Measurements from ENCODE around the gene ARSD. TPM values are rescaled to one million over a fixed set of nuclear protein-coding genes. Genes with fewer than 3 reads are reported as not detected.
"Not testable (repeated sequence)": the region's sequence is repeated elsewhere in the genome, so short reads cannot be mapped to it uniquely, and the experiment has no call there.

ARSD gene
- total RNA-seq, 4 donors from 2014 or later = 8.9 to 17.3 (median 15.7) TPM

- DNase-seq (ENCODE audit: low spot score in 2 of 2) = peak in 1 of 2 donors; percentile 64
- 21 to 31% methylated on average over 13 to 15 of the region's 15 CpGs for WGBS, 2 donors
- H3K4me3 ChIP-seq (ENCODE audit: low read depth, poor library complexity, severe bottlenecking); intact Hi-C loops (cut with DNase I; ENCODE audit: low total_unique reads): not testable (repeated sequence)
Measured at GRCh38 chrX:2889706-2890490, 39.2 kb downstream of the ARSD start.

- WGBS, 2 donors = 54 to 58% methylated on average over 11 of the region's 11 CpGs
- no peak overlapping the region for H3K4me3 ChIP-seq (ENCODE audit: low read depth, poor library complexity, severe bottlenecking)
- intact Hi-C loops (cut with DNase I; ENCODE audit: low total_unique reads) = no loop called here
- TF ChIP-seq, protein P1, sequence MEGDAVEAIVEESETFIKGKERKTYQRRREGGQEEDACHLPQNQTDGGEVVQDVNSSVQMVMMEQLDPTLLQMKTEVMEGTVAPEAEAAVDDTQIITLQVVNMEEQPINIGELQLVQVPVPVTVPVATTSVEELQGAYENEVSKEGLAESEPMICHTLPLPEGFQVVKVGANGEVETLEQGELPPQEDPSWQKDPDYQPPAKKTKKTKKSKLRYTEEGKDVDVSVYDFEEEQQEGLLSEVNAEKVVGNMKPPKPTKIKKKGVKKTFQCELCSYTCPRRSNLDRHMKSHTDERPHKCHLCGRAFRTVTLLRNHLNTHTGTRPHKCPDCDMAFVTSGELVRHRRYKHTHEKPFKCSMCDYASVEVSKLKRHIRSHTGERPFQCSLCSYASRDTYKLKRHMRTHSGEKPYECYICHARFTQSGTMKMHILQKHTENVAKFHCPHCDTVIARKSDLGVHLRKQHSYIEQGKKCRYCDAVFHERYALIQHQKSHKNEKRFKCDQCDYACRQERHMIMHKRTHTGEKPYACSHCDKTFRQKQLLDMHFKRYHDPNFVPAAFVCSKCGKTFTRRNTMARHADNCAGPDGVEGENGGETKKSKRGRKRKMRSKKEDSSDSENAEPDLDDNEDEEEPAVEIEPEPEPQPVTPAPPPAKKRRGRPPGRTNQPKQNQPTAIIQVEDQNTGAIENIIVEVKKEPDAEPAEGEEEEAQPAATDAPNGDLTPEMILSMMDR (IDR thresholded peaks at IDR 0.05) = no peak
- TF ChIP-seq POLR2A (IDR thresholded peaks at IDR 0.05) = no peak
- DNase-seq (ENCODE audit: low spot score in 2 of 2) = peak in 1 of 2 donors; percentile 49
Measured at GRCh38 chrX:2889045-2889605, 40.0 kb downstream of the ARSD start.

- DNase-seq (ENCODE audit: low spot score in 2 of 2) = no peak
- TF ChIP-seq POLR2A (IDR thresholded peaks at IDR 0.05) = no peak
- TF ChIP-seq, protein P1 (IDR thresholded peaks at IDR 0.05) = no peak
- no peak overlapping the region for H3K4me3 ChIP-seq (ENCODE audit: low read depth, poor library complexity, severe bottlenecking)
- WGBS, 2 donors = 85 to 89% methylated on average over 7 of the region's 7 CpGs
- intact Hi-C loops (cut with DNase I; ENCODE audit: low total_unique reads) = no loop called here
Measured at GRCh38 chrX:2888309-2888708, 40.8 kb downstream of the ARSD start.

DNA sequence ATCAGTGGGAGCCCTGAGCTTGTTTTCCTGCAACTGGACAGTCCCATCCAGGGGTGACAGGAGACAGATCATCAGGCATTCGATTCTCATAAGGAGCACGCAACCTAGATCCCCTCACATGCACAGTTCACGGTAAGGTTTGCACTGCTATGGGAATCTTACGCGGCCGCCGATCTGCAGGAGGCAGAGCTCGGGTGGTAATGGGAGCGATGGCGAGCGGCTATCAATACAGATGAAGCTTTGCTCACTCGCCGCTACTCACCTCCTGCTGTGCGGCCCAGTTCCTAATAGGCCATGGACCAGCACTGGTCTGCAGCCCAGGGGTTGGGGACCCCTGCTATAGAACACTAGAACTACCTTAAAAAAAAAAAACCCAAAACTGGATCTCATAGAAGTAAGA lies 45.4 kb downstream of the ARSD start:
- TF ChIP-seq, protein P1 (IDR thresholded peaks at IDR 0.05) = no peak
- TF ChIP-seq POLR2A (IDR thresholded peaks at IDR 0.05) = no peak
- DNase-seq (ENCODE audit: low spot score in 2 of 2) = peak in 1 of 2 donors; percentile 40
- intact Hi-C loops (cut with DNase I; ENCODE audit: low total_unique reads) = no loop called here
- H3K4me3 ChIP-seq (ENCODE audit: low read depth, poor library complexity, severe bottlenecking) = no peak overlapping the region
- 91 to 96% methylated on average over 14 of the region's 14 CpGs for WGBS, 2 donors

DNA sequence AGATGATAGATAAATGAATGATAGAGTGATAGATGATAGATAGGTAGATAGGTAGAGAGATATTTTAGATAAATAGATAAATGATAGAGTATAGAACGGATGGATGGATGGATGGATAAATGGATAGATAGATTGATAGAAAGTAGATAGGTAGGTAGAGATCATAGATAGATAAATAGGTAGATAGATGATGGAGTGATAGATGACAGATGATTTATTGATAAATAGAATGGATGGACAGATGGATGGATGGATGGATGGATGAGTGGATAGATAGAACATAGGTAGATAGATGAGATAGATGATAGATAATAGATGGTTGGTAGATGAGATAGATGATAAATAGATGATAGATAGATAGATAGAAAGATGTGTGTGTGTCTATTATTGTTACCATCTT lies 49.5 kb downstream of the ARSD start:
- DNase-seq (ENCODE audit: low spot score in 2 of 2) = no peak
- no peak overlapping the region for H3K4me3 ChIP-seq (ENCODE audit: low read depth, poor library complexity, severe bottlenecking)
- WGBS, 2 donors = 94 to 96% methylated on average over 1 of the region's 1 CpG
- TF ChIP-seq POLR2A (IDR thresholded peaks at IDR 0.05) = no peak
- TF ChIP-seq, protein P1 (IDR thresholded peaks at IDR 0.05) = no peak
- intact Hi-C loops (cut with DNase I; ENCODE audit: low total_unique reads) = no loop called here

GRCh38 chrX:2878563-2878962 lies 50.6 kb downstream of the ARSD start:
- TF ChIP-seq, protein P1 (IDR thresholded peaks at IDR 0.05) = no peak
- TF ChIP-seq POLR2A (IDR thresholded peaks at IDR 0.05) = no peak
- H3K4me3 ChIP-seq (ENCODE audit: low read depth, poor library complexity, severe bottlenecking) = no peak overlapping the region
- no peak for DNase-seq (ENCODE audit: low spot score in 2 of 2)
- intact Hi-C loops (cut with DNase I; ENCODE audit: low total_unique reads) = no loop called here
- WGBS, 2 donors = 77 to 86% methylated on average over 2 of the region's 2 CpGs

All from lower leg skin (tissue), 4 donors.